Measurements from ENCODE around the gene PHLPP1.

PHLPP1 gene

GRCh38 chr18:62952807-62953206 is 237.5 kb downstream of the PHLPP1 start:
- no peak for DNase-seq

DNA sequence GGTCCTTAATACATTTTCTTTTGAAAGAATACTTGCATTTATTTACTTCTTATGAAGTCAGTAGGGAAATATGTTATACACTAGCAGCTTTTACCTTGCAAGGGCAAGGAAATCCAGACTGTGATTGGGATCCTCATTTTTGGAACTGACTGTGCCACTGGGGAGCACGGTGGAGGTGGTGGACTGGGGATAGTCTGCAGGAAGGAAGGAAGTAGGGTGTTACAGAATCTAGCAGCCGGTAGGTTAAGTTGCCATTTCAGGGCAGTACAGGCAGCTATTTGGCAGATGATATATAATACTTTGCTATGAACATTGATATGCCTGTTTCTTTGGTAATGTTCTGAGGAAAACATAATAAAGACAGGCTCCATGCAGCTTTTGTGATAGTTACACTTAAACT is 238.3 kb downstream of the PHLPP1 start:
- no peak for DNase-seq

- DNase-seq, result no peak
These were observed 239.0 kb downstream of the PHLPP1 start for GRCh38 chr18:62954366-62954765.

- no peak for DNase-seq
These were observed 242.6 kb downstream of the PHLPP1 start for GRCh38 chr18:62957885-62958472.

DNA sequence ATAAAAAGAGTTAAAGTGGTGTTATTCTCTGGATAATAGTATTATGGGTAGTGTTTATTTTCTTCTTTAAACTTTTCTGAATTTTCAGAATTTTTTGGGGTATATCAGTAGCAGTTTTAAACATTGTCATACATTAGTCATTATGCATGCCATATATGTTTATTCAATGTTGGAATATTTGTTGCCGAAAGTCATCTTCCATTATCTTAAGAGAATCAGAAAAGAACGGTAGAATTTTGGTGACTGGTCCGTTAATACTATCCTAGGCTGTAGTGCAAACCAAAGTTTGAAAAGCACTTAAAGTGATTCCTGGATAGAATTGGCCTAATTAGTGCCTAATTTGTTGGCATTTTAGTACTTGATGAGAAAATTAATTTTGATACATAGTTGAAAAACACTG is 244.1 kb downstream of the PHLPP1 start:
- DNase-seq, result no peak

DNA sequence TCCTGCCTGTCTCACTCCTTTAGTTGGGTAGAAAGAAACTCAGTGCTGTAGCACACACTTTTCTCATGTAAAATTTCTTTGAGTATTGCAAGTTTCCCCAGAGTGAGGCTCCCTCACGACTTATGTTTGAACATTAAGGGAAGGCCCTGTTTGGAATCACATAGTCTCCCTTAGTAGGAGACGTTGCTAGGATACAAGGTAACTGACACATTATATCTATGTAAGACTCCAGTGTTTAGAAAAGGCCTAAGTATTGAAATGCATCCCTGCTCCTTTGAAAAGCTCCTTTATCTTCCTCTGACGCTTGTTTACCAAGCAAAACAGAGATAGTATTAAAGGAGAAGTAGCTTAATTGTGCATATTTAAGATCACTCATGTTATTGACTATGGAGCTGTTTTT is 248.2 kb downstream of the PHLPP1 start:
- DNase-seq, result no peak

GRCh38 chr18:62964432-62964831 is 249.1 kb downstream of the PHLPP1 start:
- DNase-seq, result no peak

DNA sequence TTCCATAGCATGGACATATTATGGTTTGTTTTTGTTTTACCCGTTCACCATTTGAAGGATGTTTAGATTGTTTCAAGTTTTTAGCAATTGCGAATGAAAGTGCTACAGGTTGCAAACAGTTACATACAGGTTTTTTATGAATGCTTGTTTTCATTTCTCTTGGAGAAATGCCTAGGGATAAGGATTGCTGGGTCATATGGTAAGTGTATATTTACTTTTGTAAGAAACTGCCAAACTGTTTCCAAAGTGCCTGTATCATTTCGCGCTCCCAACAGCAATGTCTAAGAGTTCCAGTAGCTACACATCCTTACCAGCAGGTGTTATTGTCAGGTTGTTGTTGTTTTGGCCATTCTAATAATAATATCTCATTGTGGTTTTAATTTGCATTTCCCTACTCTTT is 251.7 kb downstream of the PHLPP1 start:
- DNase-seq, result no peak

DNA sequence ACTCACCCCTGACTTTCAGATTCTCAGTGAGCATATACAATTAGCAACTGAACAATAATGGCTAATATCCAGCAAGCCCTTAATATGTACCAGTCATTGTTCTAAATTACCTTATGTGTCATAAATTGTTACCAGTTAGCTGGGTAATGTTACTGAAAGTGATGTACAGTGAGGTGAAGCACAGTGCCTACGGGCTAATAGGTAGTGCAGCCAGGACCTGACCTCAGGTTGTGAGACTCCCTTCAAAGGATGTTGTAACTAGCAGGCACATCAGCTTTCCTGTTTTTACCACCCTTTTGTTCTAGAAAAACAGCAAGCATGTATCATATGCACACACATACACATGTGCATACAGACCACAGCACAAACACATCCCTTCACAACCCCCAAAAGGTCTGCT is 258.3 kb downstream of the PHLPP1 start:
- DNase-seq, result no peak

GRCh38 chr18:62974388-62974787 is 259.0 kb downstream of the PHLPP1 start:
- no peak for DNase-seq

DNA sequence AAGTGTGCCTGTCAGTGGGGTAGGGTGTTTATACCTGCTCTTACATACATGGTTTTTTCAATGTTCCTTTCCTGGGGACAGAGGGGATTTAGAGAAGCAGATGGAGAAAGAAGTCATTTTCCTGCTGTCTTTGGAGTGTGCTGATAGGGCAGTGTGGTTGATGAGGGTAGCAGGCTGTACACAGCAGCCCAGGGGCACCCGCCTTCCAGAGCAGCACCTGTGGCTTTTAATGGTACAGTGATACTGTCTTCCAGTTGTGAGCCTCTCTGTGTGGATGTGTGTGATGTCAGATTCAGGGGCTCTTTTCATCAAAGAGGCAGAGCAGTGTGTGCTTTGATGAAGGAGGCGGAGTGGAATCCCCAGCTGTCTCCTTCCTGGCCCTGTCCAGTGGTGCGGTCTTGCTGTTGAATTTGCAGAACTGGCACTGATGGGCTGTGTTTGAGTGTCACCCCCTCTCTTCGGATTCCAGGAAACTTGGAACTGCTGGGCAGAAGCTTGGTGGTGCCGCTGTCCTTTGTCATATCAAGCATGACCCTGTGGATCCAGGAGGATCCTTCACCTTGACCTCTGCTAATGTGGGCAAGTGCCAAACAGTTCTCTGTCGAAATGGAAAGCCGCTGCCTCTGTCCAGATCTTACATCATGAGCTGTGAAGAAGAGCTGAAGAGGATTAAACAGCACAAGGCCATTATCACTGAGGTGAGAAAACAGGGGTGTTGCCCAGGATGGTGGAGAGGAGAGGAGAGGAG is 259.8 kb downstream of the PHLPP1 start:
- no peak for DNase-seq

DNA sequence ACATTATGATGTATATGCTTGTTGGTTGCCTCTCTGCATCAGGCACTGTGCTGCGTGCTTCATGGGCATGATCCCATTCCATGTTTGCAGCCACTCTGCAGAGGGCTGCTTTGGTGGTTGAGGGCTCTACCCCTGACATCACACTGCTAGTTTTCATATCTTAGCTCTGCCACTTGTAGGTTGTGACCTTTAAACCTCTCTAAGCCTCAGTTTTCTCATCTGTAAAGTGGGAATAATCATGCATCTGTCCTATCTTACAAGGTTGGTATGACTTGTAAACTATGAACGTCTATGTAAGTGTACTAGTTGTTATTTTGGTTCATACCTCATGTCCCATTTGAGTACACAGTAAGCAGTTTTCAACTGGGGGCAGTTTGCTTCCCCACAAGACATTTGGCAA is 260.4 kb downstream of the PHLPP1 start:
- DNase-seq, result no peak

DNA sequence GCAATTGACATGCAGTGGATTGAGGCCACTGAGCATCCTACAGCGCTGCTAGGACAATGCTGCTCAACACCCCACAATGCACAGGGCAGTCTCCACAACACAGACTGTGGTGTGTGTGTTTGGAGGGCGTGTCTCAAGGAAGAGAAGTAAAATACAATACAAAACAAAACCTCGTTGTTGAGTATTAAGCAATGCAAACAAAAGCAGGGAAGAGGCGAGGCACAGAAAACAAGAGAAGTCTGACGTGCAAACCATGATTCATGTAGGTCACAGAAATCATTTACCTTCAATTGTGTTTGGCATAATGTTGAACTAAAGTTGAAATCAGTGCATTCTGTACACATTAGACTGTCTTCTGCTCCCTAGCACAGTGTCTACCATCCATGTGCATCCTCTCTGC is 260.9 kb downstream of the PHLPP1 start:
- no peak for DNase-seq

- no peak for DNase-seq
These were observed 262.2 kb downstream of the PHLPP1 start for GRCh38 chr18:62977512-62977911.

DNA sequence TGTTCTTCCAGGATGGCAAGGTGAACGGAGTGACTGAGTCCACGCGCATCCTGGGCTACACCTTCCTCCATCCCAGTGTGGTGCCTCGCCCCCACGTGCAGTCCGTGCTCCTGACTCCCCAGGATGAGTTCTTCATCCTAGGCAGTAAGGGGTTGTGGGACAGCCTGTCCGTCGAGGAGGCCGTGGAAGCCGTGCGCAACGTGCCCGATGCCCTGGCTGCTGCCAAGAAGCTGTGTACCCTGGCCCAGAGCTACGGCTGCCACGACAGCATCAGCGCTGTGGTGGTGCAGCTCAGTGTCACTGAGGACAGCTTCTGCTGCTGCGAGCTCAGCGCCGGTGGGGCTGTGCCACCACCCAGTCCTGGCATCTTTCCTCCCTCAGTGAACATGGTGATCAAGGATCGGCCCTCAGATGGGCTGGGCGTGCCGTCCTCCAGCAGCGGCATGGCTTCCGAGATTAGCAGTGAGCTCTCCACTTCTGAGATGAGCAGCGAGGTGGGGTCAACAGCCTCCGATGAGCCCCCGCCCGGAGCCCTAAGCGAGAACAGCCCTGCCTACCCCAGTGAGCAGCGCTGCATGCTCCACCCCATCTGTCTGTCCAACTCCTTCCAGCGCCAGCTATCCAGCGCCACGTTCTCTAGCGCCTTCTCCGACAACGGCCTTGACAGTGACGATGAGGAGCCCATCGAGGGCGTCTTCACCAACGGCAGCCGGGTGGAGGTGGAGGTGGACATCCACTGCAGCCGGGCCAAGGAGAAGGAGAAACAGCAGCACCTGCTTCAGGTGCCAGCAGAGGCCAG is 263.1 kb downstream of the PHLPP1 start:
- no peak for DNase-seq

DNA sequence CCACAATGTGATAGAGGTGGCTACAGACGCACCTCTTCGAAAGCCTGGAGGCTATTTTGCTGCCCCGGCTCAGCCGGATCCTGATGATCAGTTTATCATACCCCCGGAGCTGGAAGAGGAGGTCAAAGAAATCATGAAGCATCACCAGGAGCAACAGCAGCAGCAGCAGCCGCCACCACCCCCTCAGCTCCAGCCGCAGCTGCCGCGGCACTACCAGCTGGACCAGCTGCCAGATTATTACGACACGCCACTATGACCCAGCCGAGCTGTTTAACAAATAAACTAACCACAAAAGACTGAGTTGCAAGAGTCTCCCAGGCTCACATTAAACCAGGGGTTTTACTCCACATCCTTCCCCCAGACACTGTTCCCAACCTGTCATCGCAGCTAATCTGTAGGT is 263.8 kb downstream of the PHLPP1 start:
- DNase-seq, result no peak

- no peak for DNase-seq
These were observed 264.6 kb downstream of the PHLPP1 start for GRCh38 chr18:62979900-62980299.

DNA sequence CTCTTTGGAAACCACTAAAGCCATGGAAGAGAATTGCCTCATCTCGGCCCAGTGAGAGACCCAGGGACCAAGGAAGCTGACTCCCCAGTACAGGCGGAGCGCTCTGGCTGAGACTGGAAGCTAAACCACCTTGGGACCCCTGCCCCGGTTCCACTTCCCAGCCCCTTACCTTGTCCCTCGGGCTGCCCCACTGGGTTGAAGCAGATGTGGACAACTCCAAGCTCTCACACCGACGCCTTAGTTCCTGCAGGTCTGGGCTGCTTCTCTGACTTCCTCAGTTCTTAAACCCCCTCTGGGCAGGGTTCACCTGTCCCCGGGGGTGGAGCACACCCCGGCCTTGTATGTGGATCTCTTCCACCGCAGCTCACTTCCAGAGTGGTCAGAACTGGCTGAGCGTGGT is 266.2 kb downstream of the PHLPP1 start:
- no peak for DNase-seq

DNA sequence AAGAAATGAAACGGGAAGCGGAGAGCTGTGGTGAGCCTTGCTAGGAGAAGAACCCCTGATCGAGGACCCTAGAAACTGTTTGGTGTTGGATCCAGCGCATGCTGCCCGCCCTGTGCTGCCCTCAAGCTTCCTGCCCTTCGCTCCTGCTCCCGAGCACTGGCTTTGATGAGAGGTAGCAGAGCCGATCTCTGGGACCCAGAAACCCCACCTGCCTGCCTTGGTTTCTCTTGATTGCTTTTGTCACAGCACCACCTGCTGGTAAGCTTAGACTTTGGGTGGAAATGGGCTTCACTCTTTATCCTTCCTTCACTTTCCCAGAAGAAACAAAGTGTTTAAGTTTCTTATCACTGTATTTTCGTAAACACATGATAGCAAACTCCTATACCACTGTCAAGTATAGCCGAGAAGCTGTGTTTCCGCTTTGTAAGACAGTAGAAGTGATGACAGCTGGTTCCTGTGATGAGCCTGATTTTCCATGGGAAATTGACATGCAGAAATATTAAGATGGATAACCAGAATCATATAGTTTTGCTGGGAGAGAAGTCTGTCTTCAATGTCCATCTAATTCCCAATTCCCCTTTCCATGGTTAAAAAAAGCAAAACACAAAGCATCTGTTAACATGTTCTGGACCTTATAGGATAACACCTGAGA is 267.4 kb downstream of the PHLPP1 start:
- peak; percentile 41 for DNase-seq

GRCh38 chr18:62984656-62985315 is 269.4 kb downstream of the PHLPP1 start:
- no peak for DNase-seq

DNA sequence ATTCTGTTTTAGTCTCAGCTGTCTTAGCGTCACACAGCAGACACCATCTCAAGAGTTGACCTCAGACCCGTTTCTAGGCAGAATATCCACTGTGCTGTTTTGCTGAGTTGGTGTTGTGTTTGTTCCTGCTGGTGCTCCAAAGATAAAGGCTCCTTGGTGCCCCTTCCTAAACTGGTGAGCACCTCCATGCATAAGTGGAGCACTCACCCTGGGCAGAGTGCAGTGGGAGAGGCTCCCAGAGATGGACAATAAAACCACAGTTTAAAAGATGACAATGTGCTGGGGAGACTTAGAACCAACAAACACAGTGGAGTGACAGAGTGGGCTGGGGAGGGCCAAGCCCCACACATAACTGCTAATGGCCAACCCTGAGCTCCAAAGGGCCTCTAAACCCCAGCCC is 271.1 kb downstream of the PHLPP1 start:
- no peak for DNase-seq

GRCh38 chr18:62987055-62987830 is 271.9 kb downstream of the PHLPP1 start:
- DNase-seq, result no peak
